ENCODE data around the gene GOLIM4.

GOLIM4 gene

DNA sequence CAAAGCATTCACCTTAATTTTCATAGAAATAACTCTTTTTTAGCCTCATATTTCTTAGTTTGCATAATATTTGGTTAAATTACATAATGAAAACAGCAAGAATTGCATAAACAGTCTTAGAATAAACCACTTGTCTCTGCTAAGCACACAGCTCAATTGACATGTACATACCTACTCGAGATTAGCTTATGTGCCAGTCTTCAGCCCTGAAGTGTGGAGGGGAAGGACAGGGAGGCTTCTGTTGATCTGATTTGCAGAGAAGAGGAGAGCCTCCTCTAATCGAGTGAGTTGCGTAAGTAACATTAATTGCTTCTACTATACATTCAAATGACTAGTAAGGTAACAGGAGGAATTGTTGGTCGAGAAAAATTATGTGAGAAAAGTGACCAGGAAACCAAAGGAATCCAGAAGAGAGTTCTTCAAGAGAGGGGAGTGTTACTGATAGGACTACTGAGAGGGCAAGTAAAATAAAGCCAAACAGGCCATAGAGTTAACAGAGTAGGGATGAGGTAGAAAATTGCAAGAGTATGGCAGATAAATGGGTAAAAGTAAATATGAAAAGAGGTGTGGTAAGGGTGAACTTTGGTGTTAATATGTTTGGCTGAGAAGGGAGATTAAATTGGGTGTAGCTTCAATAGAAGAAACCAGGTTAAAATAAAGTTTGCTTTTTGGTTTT lies 7.1 kb upstream of the GOLIM4 start:
- DNase-seq = no peak
- intact Hi-C loops (cut with DNase I) = no loop called here

DNA sequence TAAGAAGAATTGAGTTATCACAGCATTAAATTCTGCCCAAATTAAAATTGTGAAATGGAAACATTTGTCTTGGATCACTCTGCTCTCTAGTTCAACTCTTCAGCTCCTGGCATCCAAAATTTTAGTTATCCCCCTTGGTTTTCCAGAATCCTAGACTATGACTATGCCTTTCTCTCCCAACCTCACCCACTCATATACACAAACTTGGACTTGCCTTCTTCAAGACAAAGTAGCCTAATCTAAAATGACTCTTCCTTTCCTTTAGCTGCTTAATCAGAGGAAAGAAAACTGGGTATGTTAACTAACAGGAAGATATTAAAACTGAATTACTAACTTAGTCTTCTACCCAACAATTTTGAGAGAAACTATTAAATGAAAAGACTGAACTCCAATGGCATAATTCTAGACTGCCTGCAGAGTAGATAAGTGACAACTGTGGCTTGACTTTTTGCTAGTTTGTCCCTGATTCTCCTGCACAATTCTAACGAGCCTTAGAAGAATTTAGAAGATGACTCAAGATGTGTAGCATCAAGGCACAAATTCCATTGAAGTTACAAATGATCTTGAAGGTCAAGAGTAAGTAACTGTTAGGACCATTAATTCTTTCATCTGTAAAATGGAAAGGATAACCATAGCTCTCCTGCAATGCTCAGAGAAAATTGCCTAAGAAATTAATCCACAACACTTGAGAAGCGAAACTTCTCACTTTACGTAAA lies 5.2 kb upstream of the GOLIM4 start:
- no peak for DNase-seq
- intact Hi-C loops (cut with DNase I) = no loop called here

DNA sequence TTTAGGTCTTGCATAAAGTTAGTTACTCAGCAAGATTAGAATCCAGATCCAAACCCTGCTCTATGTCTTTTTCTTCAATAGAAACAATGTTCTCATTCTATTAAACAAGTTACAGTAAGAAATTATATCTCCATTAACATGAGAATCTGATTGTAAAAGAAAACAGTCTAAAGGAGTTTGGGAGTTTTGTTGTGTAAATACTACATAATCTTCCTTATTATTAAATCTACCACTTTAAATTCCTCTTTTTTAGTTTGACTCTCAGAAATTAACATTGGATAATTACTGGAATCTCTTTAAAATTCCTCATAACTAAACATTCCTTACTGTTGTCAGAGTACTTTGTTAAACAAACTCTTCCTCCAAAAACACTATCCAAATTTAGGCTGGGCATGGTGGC lies 1.7 kb upstream of the GOLIM4 start:
- DNase-seq = no peak
- intact Hi-C loops (cut with DNase I) = loop anchor here (5.0 kb wide), 1 partner anchor 65 kb away; no protein-coding TSS in a partner anchor

DNA sequence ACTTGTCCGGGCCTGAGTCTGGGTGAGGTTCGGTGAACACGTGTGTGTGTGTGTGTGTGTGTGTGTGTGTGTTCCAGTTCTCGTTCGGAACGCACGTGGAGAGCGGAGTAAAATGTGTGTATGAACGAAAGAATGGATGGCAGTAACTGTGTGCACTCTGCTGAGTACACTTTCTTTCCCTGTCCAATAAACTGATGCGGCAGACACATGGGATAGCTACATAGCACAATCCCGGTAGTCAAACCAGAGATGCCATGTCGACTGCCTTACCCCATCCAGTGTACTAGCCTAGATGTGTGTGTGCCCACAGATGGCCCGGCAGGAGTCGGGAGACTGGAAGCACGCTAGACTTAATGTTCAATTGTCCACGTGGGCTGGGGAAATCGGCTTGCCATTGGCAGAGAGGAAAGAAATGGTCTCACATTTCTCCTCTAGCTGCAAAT lies 507 bp upstream of the GOLIM4 start:
- DNase-seq = peak; percentile 16 to 75 (median 42)
- intact Hi-C loops (cut with DNase I) = loop anchor here (5.0 kb wide), 1 partner anchor 66 kb away; no protein-coding TSS in a partner anchor

DNA sequence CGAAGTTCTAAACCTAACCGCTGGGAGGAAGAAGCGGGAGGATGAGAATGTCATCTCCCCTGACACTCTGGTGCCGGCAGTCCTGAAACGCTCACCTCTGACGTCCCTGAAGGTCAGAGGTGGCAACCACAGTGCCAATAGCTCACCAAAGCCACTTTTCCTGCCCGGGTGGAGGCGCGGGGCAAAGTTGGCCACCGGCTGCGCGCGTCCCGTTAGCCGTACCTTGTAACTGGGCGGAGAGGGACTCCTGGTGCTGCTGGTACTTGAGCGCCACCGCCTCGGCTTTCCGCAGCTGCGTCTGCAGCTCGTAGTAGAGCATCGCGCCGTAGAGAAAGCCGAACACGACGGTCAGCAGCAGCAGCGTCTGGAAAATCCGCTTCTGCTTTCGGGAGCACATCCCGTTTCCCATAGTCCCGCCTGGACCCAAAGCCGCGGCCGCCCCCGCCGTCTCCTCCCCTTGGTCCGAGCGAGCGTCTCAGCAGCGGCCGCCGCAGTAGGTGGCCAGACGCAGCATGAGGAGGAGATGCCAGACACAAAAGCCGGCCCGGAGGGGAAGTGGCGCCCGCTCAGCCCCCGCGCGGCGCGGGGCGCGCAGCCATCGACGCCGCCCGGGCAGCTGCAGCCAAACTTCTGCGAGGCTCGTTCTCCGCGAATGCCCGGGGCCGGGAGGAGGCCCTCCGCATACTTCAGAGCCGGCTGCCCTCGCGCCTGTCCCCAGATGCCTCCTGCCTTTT lies 680 bp downstream of the GOLIM4 start:
- intact Hi-C loops (cut with DNase I) = loop anchor here (5.0 kb wide), 1 partner anchor 67 kb away; no protein-coding TSS in a partner anchor
- peak; percentile 8 to 80 (median 54) for DNase-seq

DNA sequence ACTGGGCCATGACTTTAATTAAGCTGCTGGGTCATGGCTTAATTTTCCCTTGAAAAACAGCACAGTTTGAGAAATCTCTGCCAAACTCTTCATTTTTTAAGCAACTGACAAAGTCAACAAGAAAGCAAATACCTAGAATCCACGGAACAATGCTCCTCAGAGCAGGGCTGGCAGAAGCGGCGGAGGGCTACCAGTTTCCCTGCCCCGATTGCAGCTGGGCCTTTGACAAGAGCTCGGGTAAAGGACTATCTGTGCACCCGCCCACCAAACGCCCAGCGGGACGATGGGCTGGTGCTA lies 1.2 kb downstream of the GOLIM4 start:
- peak in 31 of 42 donors; percentile 11 to 75 (median 42) for DNase-seq
- intact Hi-C loops (cut with DNase I) = no loop called here

DNA sequence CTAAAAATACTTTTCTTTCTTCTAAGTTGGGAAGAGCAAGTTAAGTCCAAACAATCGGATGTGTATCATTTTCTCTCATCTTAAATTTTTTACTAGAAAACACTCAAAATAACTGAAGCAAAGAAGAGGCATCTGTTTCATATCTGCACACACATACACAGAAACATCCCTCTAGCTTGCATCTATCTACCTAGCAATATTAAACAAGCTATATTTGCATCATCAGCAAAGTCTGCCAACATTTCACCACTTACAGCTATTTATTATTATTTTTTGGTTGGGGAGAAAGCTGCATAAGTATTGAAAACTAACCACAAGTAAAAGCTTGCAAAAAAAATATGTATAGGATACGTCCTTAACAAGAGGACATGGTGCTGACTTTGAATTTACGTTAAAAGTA lies 1.9 kb downstream of the GOLIM4 start:
- intact Hi-C loops (cut with DNase I) = no loop called here
- no peak for DNase-seq

DNA sequence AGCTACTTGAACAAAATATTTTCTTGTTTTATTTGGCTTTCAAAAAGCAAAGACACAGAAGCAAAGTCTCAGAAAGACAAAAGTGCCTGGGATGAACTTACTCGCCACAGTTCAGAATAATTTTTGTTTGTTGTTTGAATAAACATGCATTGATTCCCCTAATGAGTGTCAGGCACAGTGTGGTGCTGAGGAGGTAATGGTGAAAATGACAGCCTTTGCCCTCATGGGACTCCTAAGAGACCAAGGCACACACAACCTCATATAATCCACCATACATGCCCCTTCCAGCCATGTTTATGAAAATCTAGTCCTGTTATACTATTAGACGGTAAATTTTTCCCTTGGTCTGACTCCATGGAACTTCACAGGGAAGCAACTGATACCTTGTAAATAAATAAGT lies 2.5 kb downstream of the GOLIM4 start:
- DNase-seq = no peak
- intact Hi-C loops (cut with DNase I) = no loop called here

DNA sequence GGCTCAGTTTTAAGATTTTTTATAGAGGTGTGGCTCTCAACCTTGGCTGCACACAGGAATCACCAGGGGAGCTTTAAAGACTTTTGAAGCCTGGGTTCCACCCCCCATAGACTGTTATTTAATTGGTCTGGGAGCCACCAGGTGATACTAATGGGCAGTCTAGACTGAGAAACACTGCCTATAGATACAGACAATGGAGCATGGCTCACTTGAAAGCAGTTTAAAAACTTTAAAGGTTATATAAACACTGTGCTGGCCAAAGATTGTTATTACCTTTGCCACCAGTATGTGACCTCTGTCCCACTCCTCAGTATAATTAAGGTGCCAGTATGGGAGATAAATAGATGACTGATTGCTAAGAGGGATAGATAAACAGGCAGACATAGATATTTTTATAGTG lies 3.8 kb downstream of the GOLIM4 start:
- no peak for DNase-seq
- intact Hi-C loops (cut with DNase I) = no loop called here

DNA sequence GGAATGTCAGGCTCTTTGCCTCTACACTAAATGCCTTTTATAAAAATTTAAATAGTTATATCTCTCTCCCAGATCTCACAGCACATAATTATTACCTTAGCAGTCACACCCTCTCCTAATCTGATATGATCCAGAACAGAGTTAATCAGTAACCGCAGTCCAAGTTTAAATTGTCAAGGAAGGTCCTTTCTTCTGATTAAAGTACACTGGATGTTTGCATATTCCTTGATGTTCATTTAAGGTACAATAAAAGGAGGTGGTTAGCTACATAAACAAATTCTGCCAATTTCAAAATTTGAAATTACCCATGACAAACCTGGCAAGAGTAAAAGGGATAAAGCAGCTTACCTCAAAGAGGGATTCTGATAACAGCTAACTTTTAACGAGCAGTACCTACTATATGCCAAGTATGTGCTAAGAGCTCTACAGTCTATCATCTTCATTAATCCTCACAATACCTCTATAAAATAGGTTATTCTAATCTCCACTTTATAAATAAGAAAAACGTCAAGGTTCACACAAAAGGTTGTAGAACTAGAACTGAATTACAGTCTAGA lies 4.3 kb downstream of the GOLIM4 start:
- intact Hi-C loops (cut with DNase I) = no loop called here

DNA sequence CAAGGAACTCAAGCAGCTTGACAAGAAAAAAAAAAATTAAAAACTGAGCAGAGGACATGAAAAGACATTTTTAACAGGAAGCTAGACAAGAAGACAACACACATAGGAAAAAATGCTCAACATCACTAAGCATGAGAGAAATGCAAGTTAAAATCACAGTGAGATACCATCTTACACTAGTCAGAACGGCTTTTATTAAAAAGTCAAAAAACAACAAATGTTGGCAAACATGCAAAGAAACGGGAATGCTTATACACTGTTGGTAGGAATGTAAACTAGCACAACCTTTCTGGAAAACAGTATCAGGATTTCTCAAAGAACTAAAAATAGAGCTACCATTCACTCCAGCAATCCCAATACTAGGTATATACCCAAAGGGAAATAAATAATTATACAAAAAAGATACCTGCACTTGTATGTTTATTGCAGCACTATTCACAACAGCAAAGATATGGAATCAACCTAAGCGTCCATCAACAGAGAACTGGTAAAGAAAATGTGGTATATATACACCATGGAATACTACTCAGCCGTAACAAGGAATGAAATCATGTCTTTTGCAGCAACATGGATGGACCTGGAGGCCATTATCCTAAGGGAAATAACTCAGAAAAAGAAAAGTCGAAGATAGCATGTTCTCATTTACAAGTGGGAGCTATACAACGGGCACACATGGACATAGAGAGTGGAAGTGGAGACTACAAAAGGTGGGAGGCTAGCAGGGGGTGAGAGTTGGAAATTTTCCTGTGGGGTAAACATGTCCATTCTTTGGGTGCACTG lies 5.2 kb downstream of the GOLIM4 start:
- intact Hi-C loops (cut with DNase I) = no loop called here

More for the DNA sequence above, 4.3 kb downstream of the GOLIM4 start:
- DNase-seq = no peak

DNA sequence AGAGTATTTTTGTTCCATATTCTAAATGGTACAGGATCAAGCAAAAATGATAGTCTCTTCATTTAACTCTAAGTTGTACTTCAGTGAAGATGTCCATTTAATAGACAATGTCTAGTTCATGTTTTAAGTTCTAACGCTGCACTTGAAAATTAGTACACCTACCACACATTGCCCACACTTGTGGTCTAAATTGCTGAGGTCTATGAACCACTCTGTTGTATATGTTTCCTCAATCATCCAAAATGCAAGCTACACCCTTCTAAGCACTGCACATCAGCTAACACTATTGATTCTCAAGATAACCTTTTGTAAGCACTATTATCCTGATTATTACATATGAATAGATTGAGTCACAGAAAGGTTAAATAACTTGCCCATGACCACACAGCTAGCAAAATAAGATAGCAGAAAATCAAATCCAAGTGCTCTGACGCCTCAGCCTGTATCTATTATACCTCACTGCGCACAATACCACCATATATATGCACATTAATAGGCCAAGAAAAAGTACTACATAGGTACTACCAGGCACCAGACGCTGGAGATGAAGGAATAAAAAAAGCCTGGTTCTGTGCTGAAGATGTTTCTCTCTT lies 6.4 kb downstream of the GOLIM4 start:
- intact Hi-C loops (cut with DNase I) = no loop called here
- no peak for DNase-seq

More for the DNA sequence above, 5.2 kb downstream of the GOLIM4 start:
- no peak for DNase-seq

DNA sequence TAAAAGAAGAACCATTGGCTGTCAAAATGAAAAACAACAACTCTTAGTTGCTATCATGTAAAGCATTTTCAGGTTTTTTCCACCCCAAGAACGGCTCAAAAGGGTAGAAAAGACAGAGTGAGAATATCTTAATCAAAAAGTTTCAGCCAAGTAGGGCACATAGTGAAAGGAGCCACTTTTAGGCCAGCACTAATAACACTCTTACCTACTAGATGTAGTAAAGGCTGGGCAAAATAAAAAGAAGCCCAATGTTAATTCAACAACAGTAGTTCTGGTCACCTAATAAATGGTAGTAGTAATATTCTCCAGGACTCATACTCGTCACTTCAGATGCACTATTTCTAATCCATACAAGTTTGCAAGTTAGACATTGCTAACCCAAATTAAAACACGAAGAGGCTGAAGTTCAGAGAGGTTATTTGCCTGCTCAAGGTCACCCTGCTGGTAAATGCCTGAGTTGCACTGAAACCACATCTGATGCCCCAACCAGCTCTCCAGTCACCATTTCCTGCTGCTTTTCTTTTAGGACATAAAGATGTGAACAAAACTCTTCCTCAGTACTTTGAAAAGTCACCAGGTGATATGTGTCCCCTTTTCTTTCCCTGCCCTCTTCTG lies 7.5 kb downstream of the GOLIM4 start:
- no peak for DNase-seq
- intact Hi-C loops (cut with DNase I) = no loop called here

DNA sequence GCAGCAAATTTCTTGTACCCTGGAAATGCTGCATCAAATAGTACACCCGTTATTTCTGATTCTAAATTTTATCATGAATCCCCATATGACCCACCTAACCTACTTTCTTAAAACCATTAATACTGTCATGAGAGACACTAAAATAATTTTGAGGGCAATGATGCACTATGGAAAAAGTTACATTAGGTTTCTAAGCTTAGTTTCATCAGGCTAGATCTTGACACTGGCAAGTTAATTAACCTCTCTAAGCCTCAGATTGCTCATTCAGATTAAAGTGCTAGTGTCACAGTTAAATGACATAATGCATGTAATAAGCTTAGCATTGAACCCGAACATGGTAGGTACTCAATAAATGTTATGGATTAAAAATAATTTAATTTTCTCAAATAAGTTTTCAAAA lies 8.2 kb downstream of the GOLIM4 start:
- no peak for DNase-seq
- intact Hi-C loops (cut with DNase I) = no loop called here

DNA sequence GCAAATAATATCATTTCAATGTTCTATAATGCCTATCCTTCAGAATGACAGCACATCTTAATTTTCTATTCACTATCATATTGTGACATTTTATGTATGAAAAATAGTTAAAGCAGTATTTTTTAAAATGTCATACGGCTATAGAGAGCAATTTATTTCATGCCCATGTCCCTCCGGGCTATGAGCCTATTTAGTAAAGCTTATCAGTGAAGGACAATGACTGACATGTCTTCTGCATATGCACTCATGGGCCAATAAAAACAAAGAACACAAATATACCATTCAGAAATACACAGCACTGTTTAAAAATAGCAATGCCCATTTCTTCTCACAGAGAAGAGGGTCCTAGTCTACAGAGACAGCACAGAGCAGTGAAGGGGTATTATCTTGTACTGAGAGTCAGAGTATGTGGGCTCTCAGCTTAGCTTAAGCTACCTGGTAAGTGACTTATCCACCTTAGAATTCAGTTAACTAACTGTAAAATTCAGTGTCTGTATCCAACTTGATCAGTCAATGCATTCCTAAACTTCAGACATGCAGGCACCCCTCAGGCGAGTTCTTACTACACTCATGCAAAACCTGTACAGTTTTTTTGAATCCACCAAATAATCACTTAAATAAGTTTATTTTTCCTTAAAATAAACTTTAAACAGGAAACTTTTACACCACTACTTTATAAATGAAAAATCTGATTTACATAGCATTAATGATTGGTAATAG lies 9.0 kb downstream of the GOLIM4 start:
- DNase-seq = no peak
- intact Hi-C loops (cut with DNase I) = no loop called here

DNA sequence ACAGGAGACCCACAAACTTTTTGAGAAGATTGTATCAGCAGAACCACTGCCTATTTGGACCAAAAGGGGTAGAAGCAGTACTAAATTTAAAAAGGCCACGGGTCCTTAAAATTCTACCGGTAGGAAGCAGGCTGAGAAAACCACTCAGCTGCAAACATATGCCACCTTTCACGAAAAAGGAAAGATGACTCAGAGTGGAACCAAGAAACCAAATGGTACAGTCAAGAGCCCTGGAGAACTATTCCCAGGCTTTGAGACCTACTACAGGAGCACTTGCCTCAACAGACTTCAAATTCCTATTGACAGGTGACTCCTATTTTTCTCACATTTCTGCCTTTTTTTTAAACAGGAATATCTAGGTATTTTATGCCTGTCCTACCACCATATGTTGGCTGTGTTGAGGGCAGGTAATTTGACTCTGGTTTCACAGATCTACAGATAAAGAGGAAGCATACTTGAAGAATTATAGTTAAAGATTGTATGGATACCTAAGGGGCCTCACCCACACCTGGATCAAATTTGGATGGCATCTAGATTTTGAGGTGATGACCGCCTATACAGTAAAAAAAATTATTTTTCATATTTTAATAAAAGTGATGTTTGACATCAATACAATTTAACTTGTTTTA lies 10.1 kb downstream of the GOLIM4 start:
- DNase-seq = no peak
- intact Hi-C loops (cut with DNase I) = no loop called here

DNA sequence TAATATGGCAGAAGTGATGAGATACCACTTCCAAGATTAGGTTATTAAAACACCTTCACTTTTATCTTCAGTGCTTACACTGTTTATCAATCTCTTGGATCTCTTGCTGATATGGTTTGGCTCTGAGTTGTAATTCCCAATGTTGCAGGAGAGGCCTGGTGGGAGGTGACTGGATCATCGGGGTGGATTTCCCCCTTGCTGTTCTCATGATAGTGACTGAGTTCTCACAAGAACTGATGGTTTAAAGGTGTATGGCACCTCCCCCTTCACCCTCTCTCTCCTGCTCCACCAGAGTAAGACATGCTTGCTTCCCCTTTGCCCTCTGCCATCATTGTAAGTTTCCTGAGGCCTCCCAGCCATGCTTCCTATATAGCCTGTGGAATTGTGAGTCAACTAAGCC lies 11.8 kb downstream of the GOLIM4 start:
- DNase-seq = no peak
- intact Hi-C loops (cut with DNase I) = no loop called here
